ENCODE data around the gene DAPP1.

The DAPP1 gene

DNA sequence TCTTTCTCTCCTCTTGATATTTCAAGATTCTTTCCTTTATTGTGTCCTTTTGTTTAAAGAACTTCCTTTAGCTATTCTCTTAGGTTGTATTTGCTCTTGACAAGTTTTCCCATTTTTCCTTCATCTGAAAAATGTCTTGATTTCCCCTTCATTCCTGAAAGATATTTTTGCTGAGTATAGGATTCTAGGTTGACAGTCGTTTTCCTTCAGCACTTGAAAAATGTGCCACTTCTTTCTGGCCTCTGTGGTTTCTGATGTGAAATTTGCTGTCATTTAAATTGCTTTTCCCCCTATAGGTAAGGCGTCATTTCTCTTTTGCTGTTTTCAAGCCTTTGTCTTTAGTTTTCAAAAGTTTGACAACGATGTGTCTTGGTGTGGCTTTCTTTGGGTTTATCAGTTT is 100.9 kb downstream of the DAPP1 start:
- no peak overlapping the region for H2BK12ac ChIP-seq (ENCODE audit: low read length)
- H3K79me1 ChIP-seq (ENCODE audit: low read depth, low read length): no peaks in the 10 kb centered on the region
- H2BK15ac ChIP-seq (ENCODE audit: low read length): no peak overlapping the region
- no peak overlapping the region for H2BK120ac ChIP-seq (ENCODE audit: low read depth, low read length)
- no peak overlapping the region for H3K18ac ChIP-seq (ENCODE audit: low read length)
- H3K9me3 ChIP-seq (replicated peaks in 1 of 2; ENCODE audit: control insufficient read depth in 2 of 2, insufficient read depth in 1 of 2, low read depth in 1 of 2, low read length in 2 of 2): peaks cover 0 to 10% of the 10 kb centered on the region in 2 donors
- H3K23ac ChIP-seq (ENCODE audit: low read depth, low read length, poor library complexity): no peak overlapping the region
- H3K4me2 ChIP-seq (ENCODE audit: insufficient read depth, low read length, poor library complexity, severe bottlenecking): no peak overlapping the region
- H3K27me3 ChIP-seq (ENCODE audit: control insufficient read depth in 3 of 3, insufficient read depth in 3 of 3, low read depth in 1 of 3, low read length in 3 of 3): no peaks in the 10 kb centered on the region
- H3K14ac ChIP-seq (ENCODE audit: low read length): no peak overlapping the region
- H3K9ac ChIP-seq (ENCODE audit: low read depth, low read length, poor library complexity): no peak overlapping the region
- no peak overlapping the region for H2AK5ac ChIP-seq (ENCODE audit: low read depth, low read length)
- DNase-seq (ENCODE audit: low spot score): no peak
- no peak overlapping the region for H2AFZ ChIP-seq (ENCODE audit: low read length)
- H2BK5ac ChIP-seq (ENCODE audit: low read length): no peak overlapping the region
- no peak overlapping the region for H3K27ac ChIP-seq (replicated peaks; ENCODE audit: low read length)
- no peak overlapping the region for H4K8ac ChIP-seq (ENCODE audit: low read depth, low read length)
- no peak overlapping the region for H4K91ac ChIP-seq (ENCODE audit: low read depth, low read length, poor library complexity)
- H3K4ac ChIP-seq (ENCODE audit: low read length): no peak overlapping the region
- WGBS, 2 donors (ENCODE audit: extremely low coverage in 2 of 2, insufficient read length in 2 of 2, insufficient replicate concordance in 1 of 2): no CpG with 5 or more reads among the region's 3 CpGs
- H3K4me1 ChIP-seq (ENCODE audit: control insufficient read depth in 2 of 2, insufficient read depth in 1 of 2, low read depth in 1 of 2, low read length in 2 of 2): no peaks in the 10 kb centered on the region
- no peak overlapping the region for H3K4me3 ChIP-seq (ENCODE audit: low read length in 2 of 2)
- peaks cover 2 to 75% of the 10 kb centered on the region in 2 donors for H3K36me3 ChIP-seq (replicated peaks in 1 of 2; ENCODE audit: control insufficient read depth in 2 of 2, insufficient read depth in 2 of 2, low read length in 2 of 2)

DNA sequence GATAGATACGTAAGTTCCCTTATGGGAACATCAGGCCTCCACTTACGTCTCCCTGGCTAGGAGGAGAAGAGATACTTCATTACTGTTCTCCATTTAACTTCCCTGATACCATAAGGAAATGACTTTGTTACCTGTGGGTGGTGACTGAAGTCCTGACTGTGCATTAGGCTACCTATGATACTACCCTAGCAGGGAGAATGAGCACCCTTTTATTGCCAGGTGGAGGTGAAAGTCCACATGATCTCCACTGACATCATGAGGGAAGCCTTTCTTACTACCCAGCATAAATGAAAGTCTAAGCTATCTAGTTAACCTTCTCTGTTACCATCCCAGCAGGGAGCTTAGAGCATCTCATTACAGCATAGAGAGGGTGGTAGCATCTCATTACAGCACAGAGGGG is 102.0 kb downstream of the DAPP1 start:
- peaks cover 2 to 80% of the 10 kb centered on the region in 2 donors for H3K36me3 ChIP-seq (replicated peaks in 1 of 2; ENCODE audit: control insufficient read depth in 2 of 2, insufficient read depth in 2 of 2, low read length in 2 of 2)
- no peak overlapping the region for H2BK120ac ChIP-seq (ENCODE audit: low read depth, low read length)
- no CpG with 5 or more reads among the region's 2 CpGs for WGBS, 2 donors (ENCODE audit: extremely low coverage in 2 of 2, insufficient read length in 2 of 2, insufficient replicate concordance in 1 of 2)
- H3K9me3 ChIP-seq (replicated peaks in 1 of 2; ENCODE audit: control insufficient read depth in 2 of 2, insufficient read depth in 1 of 2, low read depth in 1 of 2, low read length in 2 of 2): peaks cover 0 to 10% of the 10 kb centered on the region in 2 donors
- no peak overlapping the region for H2BK5ac ChIP-seq (ENCODE audit: low read length)
- H3K4ac ChIP-seq (ENCODE audit: low read length): no peak overlapping the region
- no peak overlapping the region for H3K4me2 ChIP-seq (ENCODE audit: insufficient read depth, low read length, poor library complexity, severe bottlenecking)
- no peak overlapping the region for H2BK15ac ChIP-seq (ENCODE audit: low read length)
- no peak overlapping the region for H4K91ac ChIP-seq (ENCODE audit: low read depth, low read length, poor library complexity)
- H3K79me1 ChIP-seq (ENCODE audit: low read depth, low read length): no peaks in the 10 kb centered on the region
- H4K8ac ChIP-seq (ENCODE audit: low read depth, low read length): no peak overlapping the region
- H2AFZ ChIP-seq (ENCODE audit: low read length): no peak overlapping the region
- H2AK5ac ChIP-seq (ENCODE audit: low read depth, low read length): no peak overlapping the region
- H3K18ac ChIP-seq (ENCODE audit: low read length): no peak overlapping the region
- H2BK12ac ChIP-seq (ENCODE audit: low read length): no peak overlapping the region
- H3K9ac ChIP-seq (ENCODE audit: low read depth, low read length, poor library complexity): no peak overlapping the region
- DNase-seq (ENCODE audit: low spot score): no peak
- H3K27me3 ChIP-seq (ENCODE audit: control insufficient read depth in 3 of 3, insufficient read depth in 3 of 3, low read depth in 1 of 3, low read length in 3 of 3): no peaks in the 10 kb centered on the region
- no peaks in the 10 kb centered on the region for H3K4me1 ChIP-seq (ENCODE audit: control insufficient read depth in 2 of 2, insufficient read depth in 1 of 2, low read depth in 1 of 2, low read length in 2 of 2)
- no peak overlapping the region for H3K23ac ChIP-seq (ENCODE audit: low read depth, low read length, poor library complexity)
- H3K27ac ChIP-seq (replicated peaks; ENCODE audit: low read length): no peak overlapping the region
- H3K4me3 ChIP-seq (ENCODE audit: low read length in 2 of 2): no peak overlapping the region
- no peak overlapping the region for H3K14ac ChIP-seq (ENCODE audit: low read length)

Data from neuronal stem cell (in vitro differentiated cells).